OCI-LY7 (cell line): ENCODE results near the gene HOXB6. TPM values are rescaled to one million over a fixed set of nuclear protein-coding genes. Genes with fewer than 3 reads are reported as not detected.

ENCODE experiments used
- BruUV-seq: library from RNA; stranded (reverse); fragments of 400-500 nt; replicated peaks from 2 replicates; lab custom pipeline; 2021; lab: Mats Ljungman, UMichigan
- CTCF ChIA-PET: fragments of 300-600 bp; sonication (Branson Sonifier 250); formaldehyde crosslinking; loops from one replicate; lab custom pipeline; 2022; ENCODE audit warnings: antibody characterized with exemption; ENCODE audit not compliant: unreplicated experiment; lab: Charles Lee
- POLR2A ChIA-PET: fragments of 300-600 bp; sonication (Branson Sonifier 250); formaldehyde crosslinking; loops from one replicate; lab custom pipeline; 2022; ENCODE audit warnings: antibody characterized with exemption; lab: Charles Lee
- DNase-seq: peaks from one replicate; pipeline ENCODE4 v3.0.0-alpha.2; 2015; ENCODE audit warnings: low spot score
- H2AFZ ChIP-seq: fragments of 200-600 bp; sonication (generic), shearing (Covaris generic); 2 replicates; pipeline ENCODE4 v1.6.1; 2014; ENCODE audit warnings: mild to moderate bottlenecking, antibody characterized with exemption, low read length, moderate library complexity
- H3K27ac ChIP-seq: fragments of 200-600 bp; sonication (generic); 2 replicates; pipeline ENCODE4 v1.5.1; 2014; ENCODE audit warnings: mixed run types, low read depth, mild to moderate bottlenecking, moderate library complexity, low read length, inconsistent platforms; ENCODE audit not compliant: poor library complexity, severe bottlenecking
- H3K36me3 ChIP-seq: fragments of 200-600 bp; sonication (generic); 2 replicates; pipeline ENCODE4 v1.6.1; 2014; ENCODE audit warnings: mild to moderate bottlenecking, antibody characterized with exemption, low read length, moderate library complexity, mixed read lengths; ENCODE audit not compliant: insufficient read depth
- H3K4me1 ChIP-seq: fragments of 200-600 bp; sonication (generic); 2 replicates; pipeline ENCODE4 v1.5.1; 2014; ENCODE audit warnings: mild to moderate bottlenecking, low read length; ENCODE audit not compliant: insufficient read depth, poor library complexity, severe bottlenecking
- H3K4me2 ChIP-seq: fragments of 200-600 bp; sonication (generic); 2 replicates; pipeline ENCODE4 v1.6.1; 2014; ENCODE audit warnings: mild to moderate bottlenecking, low read length
- H3K4me3 ChIP-seq: fragments of 200-600 bp; sonication (generic); 2 replicates; pipeline ENCODE4 v1.5.1; 2014; ENCODE audit warnings: mild to moderate bottlenecking, low read depth, low read length; ENCODE audit not compliant: poor library complexity, severe bottlenecking
- H3K79me2 ChIP-seq: fragments of 200-600 bp; sonication (generic); 2 replicates; pipeline ENCODE4 v1.6.1; 2016; ENCODE audit warnings: low read depth, mild to moderate bottlenecking, low read length, moderate library complexity, mixed read lengths; ENCODE audit not compliant: insufficient read depth
- H3K9me2 ChIP-seq: fragments of 200-600 bp; sonication (generic); 2 replicates; pipeline ENCODE4 v1.6.1; 2016; ENCODE audit warnings: mild to moderate bottlenecking, low read length, mixed read lengths; ENCODE audit not compliant: insufficient read depth
- H3K9me3 ChIP-seq: fragments of 200-600 bp; sonication (generic); 2 replicates; pipeline ENCODE4 v1.6.1; 2014; ENCODE audit warnings: mild to moderate bottlenecking, mixed run types, low read length, mixed read lengths
- H4K20me1 ChIP-seq: fragments of 200-600 bp; sonication (generic); 2 replicates; pipeline ENCODE4 v1.6.1; 2014; ENCODE audit warnings: mild to moderate bottlenecking, antibody characterized with exemption, low read length, moderate library complexity, mixed read lengths; ENCODE audit not compliant: insufficient read depth
- EZH2phosphoT487 ChIP-seq: fragments of 200-600 bp; sonication (generic); IDR thresholded peaks from 2 replicates; pipeline ENCODE4 v1.6.1; 2018; ENCODE audit warnings: low read depth, borderline replicate concordance, mild to moderate bottlenecking, mixed run types, antibody characterized with exemption, low read length, moderate library complexity, mixed read lengths
- intact Hi-C: fragments of 100-400 bp; cut with micrococcal nuclease; formaldehyde crosslinking; loops from one replicate; pipeline ENCODE4 v1.10.0; 2022; ENCODE audit not compliant: unreplicated experiment
- total RNA-seq, 2 experiments: library from RNA; depleted of rRNA in 1 of 2; stranded (reverse); fragments of >200 nt in 1 of 2; shearing (Covaris generic) in 1 of 2; gene quantifications; 2 replicates each; pipeline ENCODE4 v1.2.3, GENCODE V29; 2014 to 2022
- TF ChIP-seq, protein P1 (sequence below): fragments of 200-600 bp; sonication (generic); conservative IDR thresholded peaks from 2 replicates; pipeline ENCODE4 v1.5.1; 2014; ENCODE audit warnings: mild to moderate bottlenecking, antibody characterized with exemption, low read length, moderate library complexity, mixed read lengths

The HOXB6 gene
- total RNA-seq, 2 experiments from 2014 or later, result not detected

DNA sequence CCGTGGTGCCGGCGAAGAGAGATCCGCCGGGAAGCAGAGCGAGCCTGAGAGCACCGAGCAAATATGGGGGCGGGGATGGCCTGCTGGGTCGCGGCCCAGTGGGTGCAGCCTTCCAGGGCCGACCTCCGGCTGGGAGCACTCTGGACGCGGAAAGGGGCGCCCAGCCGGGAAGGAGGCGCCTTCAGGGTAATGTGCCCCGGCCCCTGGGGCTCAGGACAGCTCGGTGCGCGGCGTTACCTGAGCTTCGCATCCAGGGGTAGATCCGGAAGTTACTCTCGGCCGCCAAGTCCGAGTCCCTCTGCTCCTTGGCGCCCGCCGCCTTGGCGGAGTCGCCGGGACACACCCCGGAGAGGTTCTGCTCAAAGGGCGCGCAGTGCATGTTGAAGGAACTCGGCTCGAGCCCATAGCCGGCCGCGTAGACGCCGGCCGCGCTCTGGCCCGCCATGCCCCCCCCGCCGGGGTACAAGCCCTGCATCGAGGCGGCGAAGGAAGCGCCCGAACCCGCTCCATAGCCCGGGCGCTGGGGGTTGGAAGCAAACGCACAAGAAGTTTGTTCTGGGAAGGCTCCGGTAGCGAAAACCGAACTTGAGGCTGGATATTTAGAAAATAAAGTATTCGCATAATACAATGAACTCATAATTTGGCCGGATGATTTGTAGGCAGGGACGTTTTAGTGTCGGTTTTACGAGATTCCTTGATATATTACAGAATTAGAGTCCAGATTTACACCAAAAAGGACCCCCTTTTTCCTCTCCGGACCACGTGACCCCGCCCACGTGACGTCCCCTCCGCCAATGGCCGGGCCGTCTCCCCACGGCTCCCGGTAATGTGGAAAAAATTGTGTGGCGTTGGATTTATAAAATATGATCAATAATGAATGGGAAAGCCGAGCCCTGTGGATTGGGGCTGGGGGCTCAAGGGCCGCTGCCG, 5.8 kb upstream of the HOXB6 start, which contains the start of gene HOXB7:
TSS of gene HOXB7 (minus strand) at position 736 of the 930 bp plus-strand sequence. CDS start at position 637, 99 bp downstream.
- H3K9me3 ChIP-seq, result no peaks in the 10 kb centered on the region
- H2AFZ ChIP-seq, result peak within 1 kb of the TSS; percentile 96
- peak within 1 kb of the TSS; percentile 72 for H3K4me3 ChIP-seq
- H3K4me2 ChIP-seq, result peak within 1 kb of the TSS; percentile 73
- H4K20me1 ChIP-seq, result no peaks in the 10 kb centered on the region
- TF ChIP-seq, protein P1, sequence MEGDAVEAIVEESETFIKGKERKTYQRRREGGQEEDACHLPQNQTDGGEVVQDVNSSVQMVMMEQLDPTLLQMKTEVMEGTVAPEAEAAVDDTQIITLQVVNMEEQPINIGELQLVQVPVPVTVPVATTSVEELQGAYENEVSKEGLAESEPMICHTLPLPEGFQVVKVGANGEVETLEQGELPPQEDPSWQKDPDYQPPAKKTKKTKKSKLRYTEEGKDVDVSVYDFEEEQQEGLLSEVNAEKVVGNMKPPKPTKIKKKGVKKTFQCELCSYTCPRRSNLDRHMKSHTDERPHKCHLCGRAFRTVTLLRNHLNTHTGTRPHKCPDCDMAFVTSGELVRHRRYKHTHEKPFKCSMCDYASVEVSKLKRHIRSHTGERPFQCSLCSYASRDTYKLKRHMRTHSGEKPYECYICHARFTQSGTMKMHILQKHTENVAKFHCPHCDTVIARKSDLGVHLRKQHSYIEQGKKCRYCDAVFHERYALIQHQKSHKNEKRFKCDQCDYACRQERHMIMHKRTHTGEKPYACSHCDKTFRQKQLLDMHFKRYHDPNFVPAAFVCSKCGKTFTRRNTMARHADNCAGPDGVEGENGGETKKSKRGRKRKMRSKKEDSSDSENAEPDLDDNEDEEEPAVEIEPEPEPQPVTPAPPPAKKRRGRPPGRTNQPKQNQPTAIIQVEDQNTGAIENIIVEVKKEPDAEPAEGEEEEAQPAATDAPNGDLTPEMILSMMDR, result no peak
- TF ChIP-seq EZH2phosphoT487, result no peak
- H3K79me2 ChIP-seq, result no peaks in the 10 kb centered on the region
- POLR2A ChIA-PET, result interaction anchor here (0.6 to 0.7 kb wide), 2 partner anchors 11 to 290 kb away, joined by 3 to 4 read pairs; no protein-coding TSS in a partner anchor
- H3K27ac ChIP-seq, result peak within 1 kb of the TSS; percentile 32
- H3K36me3 ChIP-seq, result no peaks in the 10 kb centered on the region
- H3K9me2 ChIP-seq, result no peaks in the 10 kb centered on the region
- peaks cover 31% of the 10 kb centered on the region for H3K4me1 ChIP-seq
- CTCF ChIA-PET, result interaction anchor here (0.6 to 1.0 kb wide), 2 partner anchors 173 to 256 kb away, joined by 6 read pairs; no protein-coding TSS in a partner anchor
- TSS peak; percentile 79 for BruUV-seq
- peak; percentile 79 for DNase-seq
- intact Hi-C loops, result no loop called here

DNA sequence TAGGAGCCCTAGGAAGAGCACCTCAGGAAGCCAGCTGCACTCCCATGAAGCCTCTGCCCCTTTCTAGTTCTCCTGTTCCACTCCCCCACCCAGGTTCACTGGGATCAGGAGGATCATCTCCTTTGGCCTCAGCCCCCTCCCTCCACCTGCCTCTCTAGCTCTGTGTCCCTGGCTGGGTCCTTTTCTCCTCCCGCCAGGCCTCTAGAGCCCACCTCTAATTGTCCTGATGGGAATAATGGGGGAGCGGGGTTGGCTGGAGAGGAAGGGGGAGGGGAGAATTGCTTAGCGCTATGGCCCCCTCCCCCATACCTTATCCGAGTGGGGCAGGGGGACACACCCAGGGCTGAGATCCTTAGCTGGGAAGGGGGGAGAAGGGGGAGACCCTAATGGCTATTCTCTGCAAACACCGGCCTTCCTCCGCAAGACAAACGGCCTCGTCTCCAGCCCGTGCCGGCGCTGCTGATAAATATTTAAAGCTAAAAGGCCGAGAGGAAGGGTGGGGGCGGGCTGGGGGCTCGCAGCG, 5.0 kb upstream of the HOXB6 start:
- ChIA-PET POLR2A (interaction anchor here (0.6 to 0.7 kb wide), 2 partner anchors 10 to 289 kb away, joined by 3 to 4 read pairs; no protein-coding TSS in a partner anchor), CTCF (interaction anchor here (0.6 to 1.0 kb wide), 2 partner anchors 173 to 257 kb away, joined by 6 read pairs; no protein-coding TSS in a partner anchor)
- TF ChIP-seq EZH2phosphoT487, result no peak
- TF ChIP-seq, protein P1, result no peak
- no peaks in the 10 kb centered on the region for H4K20me1 ChIP-seq
- intact Hi-C loops, result no loop called here
- H3K27ac ChIP-seq, result no peak overlapping the region
- no peaks in the 10 kb centered on the region for H3K36me3 ChIP-seq
- peak overlapping the region; percentile 72 for H3K4me3 ChIP-seq
- no peaks in the 10 kb centered on the region for H3K9me3 ChIP-seq
- peak overlapping the region; percentile 96; the same call in 1 of the 2 replicates for H2AFZ ChIP-seq
- peaks cover 31% of the 10 kb centered on the region for H3K4me1 ChIP-seq
- peak overlapping the region; percentile 73 for H3K4me2 ChIP-seq
- no peaks in the 10 kb centered on the region for H3K9me2 ChIP-seq
- no peak for DNase-seq
- H3K79me2 ChIP-seq, result no peaks in the 10 kb centered on the region
- BruUV-seq, result no TSS peak
